Measurements from ENCODE around the gene RASAL3. TPM values are rescaled to one million over a fixed set of nuclear protein-coding genes. Genes with fewer than 3 reads are reported as not detected.

The RASAL3 gene
- total RNA-seq, 1 donor from 2014 or later, result 0.14 TPM

DNA sequence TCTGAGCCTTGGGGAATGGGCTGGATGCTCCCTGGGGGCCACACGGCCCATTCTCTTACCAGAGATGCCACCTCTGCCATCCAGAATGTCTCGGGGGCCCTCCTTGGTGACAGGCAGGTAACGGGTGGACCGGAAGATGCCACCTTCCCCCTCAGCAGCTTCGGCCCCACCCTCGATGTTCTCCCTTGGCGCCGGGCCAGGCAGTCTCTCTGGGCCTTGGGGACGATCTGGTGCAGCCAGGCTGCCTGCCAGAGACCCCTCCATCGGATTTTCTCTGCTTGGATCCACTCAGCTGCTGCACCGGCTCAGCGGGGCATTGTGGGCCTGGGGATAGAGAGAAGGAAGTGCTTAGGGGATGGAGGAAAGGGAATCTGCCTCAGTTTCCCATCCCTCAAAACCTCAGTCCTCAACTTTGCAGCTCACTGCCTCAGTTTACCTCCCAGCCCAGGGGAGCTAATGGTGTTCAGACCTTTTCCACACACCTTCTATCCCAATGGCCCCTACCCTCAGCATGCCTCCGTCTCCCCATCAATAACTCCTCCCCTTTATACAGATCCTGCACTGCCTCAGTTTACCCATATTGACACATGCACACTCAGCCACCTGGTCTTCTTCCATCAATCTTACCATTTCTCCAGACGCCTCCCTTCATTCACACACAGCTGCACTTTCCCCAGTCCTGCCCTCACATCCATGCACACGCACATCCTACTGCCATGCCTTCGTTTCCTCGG is 16.1 kb downstream of the RASAL3 start:
- Histone ChIP-seq H3K36me3 (ENCODE audit: insufficient read depth, low read length) (no peaks in the 10 kb centered on the region), H3K27me3 (ENCODE audit: insufficient read depth, low read length) (no peaks in the 10 kb centered on the region), H3K4me1 (ENCODE audit: insufficient read depth, low read length) (peaks cover 6% of the 10 kb centered on the region), H2AFZ (ENCODE audit: low read depth, low read length) (no peak overlapping the region), H4K20me1 (ENCODE audit: insufficient read depth, low read length) (no peaks in the 10 kb centered on the region), H3K79me2 (ENCODE audit: insufficient read depth, low read length) (no peaks in the 10 kb centered on the region), H3K9me3 (ENCODE audit: insufficient read depth, low read depth, low read length) (no peaks in the 10 kb centered on the region), H3K4me3 (ENCODE audit: insufficient read depth, low read depth, low read length) (no peak overlapping the region), H3K9ac (ENCODE audit: low read length) (no peak overlapping the region), H3K27ac (ENCODE audit: low read depth, low read length) (no peak overlapping the region), H3K4me2 (ENCODE audit: low read length) (peak overlapping the region; percentile 84)
- FAIRE-seq (no peak), DNase-seq (ENCODE audit: low read depth) (no peak)
- Mint-ChIP-seq H3K4me1 (ENCODE audit: low read depth, unreplicated experiment) (no peaks in the 10 kb centered on the region), H3K27me3 (ENCODE audit: low read depth, unreplicated experiment) (peaks cover 6% of the 10 kb centered on the region), H3K4me3 (ENCODE audit: unreplicated experiment) (peak overlapping the region; percentile 84), H3K9me3 (ENCODE audit: unreplicated experiment) (no peaks in the 10 kb centered on the region), H3K36me3 (ENCODE audit: low read depth, unreplicated experiment) (peaks cover 16% of the 10 kb centered on the region), H3K27ac (ENCODE audit: unreplicated experiment) (peak overlapping the region; percentile 1)
- TF ChIP-seq EZH2 (IDR thresholded peaks at IDR 0.05; ENCODE audit: insufficient read depth, low read length), result no peak
- TF ChIP-seq, protein P1, sequence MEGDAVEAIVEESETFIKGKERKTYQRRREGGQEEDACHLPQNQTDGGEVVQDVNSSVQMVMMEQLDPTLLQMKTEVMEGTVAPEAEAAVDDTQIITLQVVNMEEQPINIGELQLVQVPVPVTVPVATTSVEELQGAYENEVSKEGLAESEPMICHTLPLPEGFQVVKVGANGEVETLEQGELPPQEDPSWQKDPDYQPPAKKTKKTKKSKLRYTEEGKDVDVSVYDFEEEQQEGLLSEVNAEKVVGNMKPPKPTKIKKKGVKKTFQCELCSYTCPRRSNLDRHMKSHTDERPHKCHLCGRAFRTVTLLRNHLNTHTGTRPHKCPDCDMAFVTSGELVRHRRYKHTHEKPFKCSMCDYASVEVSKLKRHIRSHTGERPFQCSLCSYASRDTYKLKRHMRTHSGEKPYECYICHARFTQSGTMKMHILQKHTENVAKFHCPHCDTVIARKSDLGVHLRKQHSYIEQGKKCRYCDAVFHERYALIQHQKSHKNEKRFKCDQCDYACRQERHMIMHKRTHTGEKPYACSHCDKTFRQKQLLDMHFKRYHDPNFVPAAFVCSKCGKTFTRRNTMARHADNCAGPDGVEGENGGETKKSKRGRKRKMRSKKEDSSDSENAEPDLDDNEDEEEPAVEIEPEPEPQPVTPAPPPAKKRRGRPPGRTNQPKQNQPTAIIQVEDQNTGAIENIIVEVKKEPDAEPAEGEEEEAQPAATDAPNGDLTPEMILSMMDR (IDR thresholded peaks at IDR 0.05; ENCODE audit: insufficient read depth, low read depth, low read length), result no peak

DNA sequence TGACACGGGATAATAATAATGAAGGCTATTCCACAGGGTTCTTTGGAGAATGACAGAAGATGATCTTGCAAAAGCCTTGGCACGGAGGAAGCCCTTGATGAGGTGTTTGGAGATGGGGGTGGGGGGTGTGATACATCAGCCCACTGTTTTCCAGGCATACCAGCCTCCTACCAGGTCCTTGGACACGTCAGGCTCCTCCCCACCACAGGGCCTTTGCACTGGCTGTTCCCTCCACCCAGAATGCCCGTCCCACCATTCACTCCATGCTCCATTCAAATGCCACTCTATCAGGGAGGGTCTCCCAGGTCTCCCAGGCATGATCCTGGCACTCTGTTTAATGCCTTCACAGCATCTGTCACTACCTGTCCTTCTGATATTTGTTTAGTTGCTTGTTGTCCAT is 17.3 kb downstream of the RASAL3 start:
- FAIRE-seq (no peak), DNase-seq (ENCODE audit: low read depth) (no peak)
- no peak overlapping the region for H3K4me2 ChIP-seq (ENCODE audit: low read length)
- H3K79me2 ChIP-seq (ENCODE audit: insufficient read depth, low read length), result no peaks in the 10 kb centered on the region
- H3K4me1 ChIP-seq (ENCODE audit: insufficient read depth, low read length), result no peaks in the 10 kb centered on the region
- H3K4me3 Mint-ChIP-seq (ENCODE audit: unreplicated experiment), result no peak overlapping the region
- peaks cover 16% of the 10 kb centered on the region for H3K36me3 Mint-ChIP-seq (ENCODE audit: low read depth, unreplicated experiment)
- no peaks in the 10 kb centered on the region for H3K9me3 ChIP-seq (ENCODE audit: insufficient read depth, low read depth, low read length)
- TF ChIP-seq EZH2 (IDR thresholded peaks at IDR 0.05; ENCODE audit: insufficient read depth, low read length), result no peak
- TF ChIP-seq, protein P1 (IDR thresholded peaks at IDR 0.05; ENCODE audit: insufficient read depth, low read depth, low read length), result no peak
- no peaks in the 10 kb centered on the region for H3K4me1 Mint-ChIP-seq (ENCODE audit: low read depth, unreplicated experiment)
- H3K9me3 Mint-ChIP-seq (ENCODE audit: unreplicated experiment), result no peaks in the 10 kb centered on the region
- H3K9ac ChIP-seq (ENCODE audit: low read length), result no peak overlapping the region
- no peak overlapping the region for H3K4me3 ChIP-seq (ENCODE audit: insufficient read depth, low read depth, low read length)
- H2AFZ ChIP-seq (ENCODE audit: low read depth, low read length), result no peak overlapping the region
- no peak overlapping the region for H3K27ac Mint-ChIP-seq (ENCODE audit: unreplicated experiment)
- no peak overlapping the region for H3K27ac ChIP-seq (ENCODE audit: low read depth, low read length)
- H3K27me3 ChIP-seq (ENCODE audit: insufficient read depth, low read length), result no peaks in the 10 kb centered on the region
- H4K20me1 ChIP-seq (ENCODE audit: insufficient read depth, low read length), result no peaks in the 10 kb centered on the region
- no peaks in the 10 kb centered on the region for H3K36me3 ChIP-seq (ENCODE audit: insufficient read depth, low read length)
- H3K27me3 Mint-ChIP-seq (ENCODE audit: low read depth, unreplicated experiment), result peaks cover 4% of the 10 kb centered on the region

DNA sequence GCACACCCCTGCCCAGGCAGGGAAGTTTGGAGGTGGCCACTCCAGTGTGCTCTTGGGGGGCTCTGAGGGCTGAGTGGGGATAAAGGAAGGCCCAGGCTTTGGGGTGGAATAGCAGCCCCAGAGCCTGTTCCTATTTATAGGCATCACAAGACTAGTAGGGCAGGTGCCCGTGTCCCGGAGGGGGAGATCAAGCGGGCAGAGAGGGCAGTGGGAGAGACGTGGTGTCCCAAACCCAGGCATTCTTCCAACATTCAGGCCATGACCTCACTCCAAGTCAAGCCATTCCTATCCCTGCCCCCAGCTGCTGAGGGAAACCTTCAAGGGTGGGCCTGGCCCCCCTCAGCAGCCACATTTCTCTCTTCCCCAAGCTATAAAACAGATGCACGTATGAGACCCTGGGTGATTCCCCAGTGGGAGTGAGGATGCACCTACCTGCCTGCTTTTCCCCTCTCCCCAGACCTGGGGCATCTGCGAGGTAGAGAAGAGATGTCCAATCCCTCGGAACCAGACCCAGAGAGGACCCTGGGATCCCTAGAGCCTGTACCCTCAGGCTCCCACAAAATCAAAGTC is 18.5 kb downstream of the RASAL3 start:
- Histone ChIP-seq H3K4me2 (ENCODE audit: low read length) (no peak overlapping the region), H3K27ac (ENCODE audit: low read depth, low read length) (no peak overlapping the region), H3K36me3 (ENCODE audit: insufficient read depth, low read length) (no peaks in the 10 kb centered on the region), H4K20me1 (ENCODE audit: insufficient read depth, low read length) (no peaks in the 10 kb centered on the region), H3K9me3 (ENCODE audit: insufficient read depth, low read depth, low read length) (no peaks in the 10 kb centered on the region), H3K4me3 (ENCODE audit: insufficient read depth, low read depth, low read length) (no peak overlapping the region), H3K4me1 (ENCODE audit: insufficient read depth, low read length) (no peaks in the 10 kb centered on the region), H3K79me2 (ENCODE audit: insufficient read depth, low read length) (no peaks in the 10 kb centered on the region), H3K27me3 (ENCODE audit: insufficient read depth, low read length) (no peaks in the 10 kb centered on the region), H2AFZ (ENCODE audit: low read depth, low read length) (no peak overlapping the region), H3K9ac (ENCODE audit: low read length) (no peak overlapping the region)
- Mint-ChIP-seq H3K27me3 (ENCODE audit: low read depth, unreplicated experiment) (no peaks in the 10 kb centered on the region), H3K4me3 (ENCODE audit: unreplicated experiment) (no peak overlapping the region), H3K36me3 (ENCODE audit: low read depth, unreplicated experiment) (peaks cover 16% of the 10 kb centered on the region), H3K9me3 (ENCODE audit: unreplicated experiment) (no peaks in the 10 kb centered on the region), H3K4me1 (ENCODE audit: low read depth, unreplicated experiment) (no peaks in the 10 kb centered on the region), H3K27ac (ENCODE audit: unreplicated experiment) (no peak overlapping the region)
- TF ChIP-seq EZH2 (IDR thresholded peaks at IDR 0.05; ENCODE audit: insufficient read depth, low read length), result no peak
- TF ChIP-seq, protein P1 (IDR thresholded peaks at IDR 0.05; ENCODE audit: insufficient read depth, low read depth, low read length), result no peak
- no peak for DNase-seq (ENCODE audit: low read depth)
- FAIRE-seq, result no peak
